ENCODE measurements around the gene CDH16.

DNA sequence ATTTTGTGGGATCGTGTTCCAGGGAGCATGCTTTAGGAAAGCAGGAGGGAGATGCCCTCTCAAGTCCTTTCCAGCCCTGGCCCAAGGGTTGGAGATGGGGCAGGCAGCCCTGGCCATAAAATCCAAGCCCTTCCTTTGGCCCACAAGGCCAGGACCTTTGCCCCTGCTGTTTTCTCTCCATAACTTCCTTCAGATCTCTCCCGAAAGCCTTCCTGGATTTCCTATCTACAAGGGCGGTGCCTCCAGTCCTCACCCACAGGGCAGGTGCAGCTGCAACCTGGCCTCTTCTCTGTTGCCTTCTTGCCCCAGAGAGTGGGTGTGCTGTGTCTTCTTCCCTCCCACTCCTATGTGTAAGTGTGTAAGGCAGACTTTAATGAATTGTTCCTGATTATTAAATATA, 46.8 kb downstream of the CDH16 start:
- TF ChIP-seq POLR2A (IDR thresholded peaks at IDR 0.05): no peak
- TF ChIP-seq, protein P1, sequence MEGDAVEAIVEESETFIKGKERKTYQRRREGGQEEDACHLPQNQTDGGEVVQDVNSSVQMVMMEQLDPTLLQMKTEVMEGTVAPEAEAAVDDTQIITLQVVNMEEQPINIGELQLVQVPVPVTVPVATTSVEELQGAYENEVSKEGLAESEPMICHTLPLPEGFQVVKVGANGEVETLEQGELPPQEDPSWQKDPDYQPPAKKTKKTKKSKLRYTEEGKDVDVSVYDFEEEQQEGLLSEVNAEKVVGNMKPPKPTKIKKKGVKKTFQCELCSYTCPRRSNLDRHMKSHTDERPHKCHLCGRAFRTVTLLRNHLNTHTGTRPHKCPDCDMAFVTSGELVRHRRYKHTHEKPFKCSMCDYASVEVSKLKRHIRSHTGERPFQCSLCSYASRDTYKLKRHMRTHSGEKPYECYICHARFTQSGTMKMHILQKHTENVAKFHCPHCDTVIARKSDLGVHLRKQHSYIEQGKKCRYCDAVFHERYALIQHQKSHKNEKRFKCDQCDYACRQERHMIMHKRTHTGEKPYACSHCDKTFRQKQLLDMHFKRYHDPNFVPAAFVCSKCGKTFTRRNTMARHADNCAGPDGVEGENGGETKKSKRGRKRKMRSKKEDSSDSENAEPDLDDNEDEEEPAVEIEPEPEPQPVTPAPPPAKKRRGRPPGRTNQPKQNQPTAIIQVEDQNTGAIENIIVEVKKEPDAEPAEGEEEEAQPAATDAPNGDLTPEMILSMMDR (IDR thresholded peaks at IDR 0.05): no peak

Measured in sigmoid colon (tissue), 3 donors.